ENCODE data around the gene SP1. TPM values are rescaled to one million over a fixed set of nuclear protein-coding genes. Genes with fewer than 3 reads are reported as not detected.

The SP1 gene
- total RNA-seq, 1 experiment from 2014 or later, result 81.0 TPM

DNA sequence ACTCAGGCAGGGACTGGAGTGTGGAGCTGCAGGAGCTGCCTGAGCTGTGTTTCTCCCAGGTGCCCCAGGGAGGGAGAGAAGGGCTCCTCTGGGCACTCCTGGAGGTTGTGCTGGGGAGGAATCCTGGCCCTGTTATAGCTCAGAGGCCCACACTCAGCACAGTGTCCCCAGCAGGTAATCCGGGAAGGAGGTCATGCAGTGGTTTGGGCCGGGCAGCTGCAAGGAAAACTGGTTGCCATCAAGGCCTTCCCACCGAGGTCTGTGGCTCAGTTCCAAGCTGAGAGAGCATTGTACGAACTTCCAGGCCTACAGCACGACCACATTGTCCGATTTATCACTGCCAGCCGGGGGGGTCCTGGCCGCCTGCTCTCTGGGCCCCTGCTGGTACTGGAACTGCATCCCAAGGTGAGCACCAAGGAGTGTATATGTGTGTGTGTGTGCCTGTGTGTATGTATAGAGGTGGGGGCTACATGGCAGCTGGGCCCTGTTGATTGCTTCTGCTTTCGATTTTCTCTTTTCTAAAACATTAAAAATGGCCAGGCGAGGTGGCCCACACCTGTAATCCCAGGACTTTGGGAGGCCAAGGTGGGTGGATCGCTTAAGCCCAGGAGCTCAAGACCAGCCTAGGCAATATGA, 45.7 kb downstream of the SP1 start:
- ChIA-PET CTCF (interaction anchor here (0.6 to 1.7 kb wide), 2 partner anchors 73 to 82 kb away, joined by 3 to 7 read pairs; no protein-coding TSS in a partner anchor), POLR2A (no interaction called here)
- no peaks in the 10 kb centered on the region for H3K36me3 ChIP-seq (ENCODE audit: control insufficient read depth, insufficient read depth, low read length)
- H3K4me1 ChIP-seq (ENCODE audit: control insufficient read depth, insufficient read depth, low read length), result peaks cover 8% of the 10 kb centered on the region
- H3K27me3 ChIP-seq (ENCODE audit: control insufficient read depth, insufficient read depth, low read length), result no peaks in the 10 kb centered on the region
- no TSS peak for BruUV-seq (replicated peaks)
- no peaks in the 10 kb centered on the region for H3K9me3 ChIP-seq (ENCODE audit: control insufficient read depth, insufficient read depth, low read depth, low read length)
- TF ChIP-seq SIN3A (IDR thresholded peaks at IDR 0.05; ENCODE audit: borderline replicate concordance, insufficient read depth, low read depth, low read length) (no peak), POLR2AphosphoS5 (IDR thresholded peaks at IDR 0.05; ENCODE audit: low read depth, low read length) (no peak), TCF7L2 (IDR thresholded peaks at IDR 0.05; ENCODE audit: low read depth, low read length) (no peak)
- TF ChIP-seq, protein P1, sequence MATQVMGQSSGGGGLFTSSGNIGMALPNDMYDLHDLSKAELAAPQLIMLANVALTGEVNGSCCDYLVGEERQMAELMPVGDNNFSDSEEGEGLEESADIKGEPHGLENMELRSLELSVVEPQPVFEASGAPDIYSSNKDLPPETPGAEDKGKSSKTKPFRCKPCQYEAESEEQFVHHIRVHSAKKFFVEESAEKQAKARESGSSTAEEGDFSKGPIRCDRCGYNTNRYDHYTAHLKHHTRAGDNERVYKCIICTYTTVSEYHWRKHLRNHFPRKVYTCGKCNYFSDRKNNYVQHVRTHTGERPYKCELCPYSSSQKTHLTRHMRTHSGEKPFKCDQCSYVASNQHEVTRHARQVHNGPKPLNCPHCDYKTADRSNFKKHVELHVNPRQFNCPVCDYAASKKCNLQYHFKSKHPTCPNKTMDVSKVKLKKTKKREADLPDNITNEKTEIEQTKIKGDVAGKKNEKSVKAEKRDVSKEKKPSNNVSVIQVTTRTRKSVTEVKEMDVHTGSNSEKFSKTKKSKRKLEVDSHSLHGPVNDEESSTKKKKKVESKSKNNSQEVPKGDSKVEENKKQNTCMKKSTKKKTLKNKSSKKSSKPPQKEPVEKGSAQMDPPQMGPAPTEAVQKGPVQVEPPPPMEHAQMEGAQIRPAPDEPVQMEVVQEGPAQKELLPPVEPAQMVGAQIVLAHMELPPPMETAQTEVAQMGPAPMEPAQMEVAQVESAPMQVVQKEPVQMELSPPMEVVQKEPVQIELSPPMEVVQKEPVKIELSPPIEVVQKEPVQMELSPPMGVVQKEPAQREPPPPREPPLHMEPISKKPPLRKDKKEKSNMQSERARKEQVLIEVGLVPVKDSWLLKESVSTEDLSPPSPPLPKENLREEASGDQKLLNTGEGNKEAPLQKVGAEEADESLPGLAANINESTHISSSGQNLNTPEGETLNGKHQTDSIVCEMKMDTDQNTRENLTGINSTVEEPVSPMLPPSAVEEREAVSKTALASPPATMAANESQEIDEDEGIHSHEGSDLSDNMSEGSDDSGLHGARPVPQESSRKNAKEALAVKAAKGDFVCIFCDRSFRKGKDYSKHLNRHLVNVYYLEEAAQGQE (IDR thresholded peaks at IDR 0.05; ENCODE audit: insufficient read depth in 1 of 2, low read depth in 2 of 2, low read length in 1 of 2), result no peak
- TF ChIP-seq, protein P2, sequence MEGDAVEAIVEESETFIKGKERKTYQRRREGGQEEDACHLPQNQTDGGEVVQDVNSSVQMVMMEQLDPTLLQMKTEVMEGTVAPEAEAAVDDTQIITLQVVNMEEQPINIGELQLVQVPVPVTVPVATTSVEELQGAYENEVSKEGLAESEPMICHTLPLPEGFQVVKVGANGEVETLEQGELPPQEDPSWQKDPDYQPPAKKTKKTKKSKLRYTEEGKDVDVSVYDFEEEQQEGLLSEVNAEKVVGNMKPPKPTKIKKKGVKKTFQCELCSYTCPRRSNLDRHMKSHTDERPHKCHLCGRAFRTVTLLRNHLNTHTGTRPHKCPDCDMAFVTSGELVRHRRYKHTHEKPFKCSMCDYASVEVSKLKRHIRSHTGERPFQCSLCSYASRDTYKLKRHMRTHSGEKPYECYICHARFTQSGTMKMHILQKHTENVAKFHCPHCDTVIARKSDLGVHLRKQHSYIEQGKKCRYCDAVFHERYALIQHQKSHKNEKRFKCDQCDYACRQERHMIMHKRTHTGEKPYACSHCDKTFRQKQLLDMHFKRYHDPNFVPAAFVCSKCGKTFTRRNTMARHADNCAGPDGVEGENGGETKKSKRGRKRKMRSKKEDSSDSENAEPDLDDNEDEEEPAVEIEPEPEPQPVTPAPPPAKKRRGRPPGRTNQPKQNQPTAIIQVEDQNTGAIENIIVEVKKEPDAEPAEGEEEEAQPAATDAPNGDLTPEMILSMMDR (IDR thresholded peaks at IDR 0.05), result no peak
- DNase-seq (ENCODE audit: low read depth, low spot score), result no peak
- ATAC-seq, result no peak
- intact Hi-C loops (cut with micrococcal nuclease; ENCODE audit: unreplicated experiment) (no loop called here), in situ Hi-C loops (cut with HindIII; ENCODE audit: low pct_unique_long_range_greater_than_20kb, low sequenced_read_pairs) (no loop called here)
- no peak overlapping the region for H3K27ac ChIP-seq (ENCODE audit: low read length)
- H3K4me3 ChIP-seq (ENCODE audit: low read depth in 2 of 2, low read length in 2 of 2), result no peak overlapping the region

DNA sequence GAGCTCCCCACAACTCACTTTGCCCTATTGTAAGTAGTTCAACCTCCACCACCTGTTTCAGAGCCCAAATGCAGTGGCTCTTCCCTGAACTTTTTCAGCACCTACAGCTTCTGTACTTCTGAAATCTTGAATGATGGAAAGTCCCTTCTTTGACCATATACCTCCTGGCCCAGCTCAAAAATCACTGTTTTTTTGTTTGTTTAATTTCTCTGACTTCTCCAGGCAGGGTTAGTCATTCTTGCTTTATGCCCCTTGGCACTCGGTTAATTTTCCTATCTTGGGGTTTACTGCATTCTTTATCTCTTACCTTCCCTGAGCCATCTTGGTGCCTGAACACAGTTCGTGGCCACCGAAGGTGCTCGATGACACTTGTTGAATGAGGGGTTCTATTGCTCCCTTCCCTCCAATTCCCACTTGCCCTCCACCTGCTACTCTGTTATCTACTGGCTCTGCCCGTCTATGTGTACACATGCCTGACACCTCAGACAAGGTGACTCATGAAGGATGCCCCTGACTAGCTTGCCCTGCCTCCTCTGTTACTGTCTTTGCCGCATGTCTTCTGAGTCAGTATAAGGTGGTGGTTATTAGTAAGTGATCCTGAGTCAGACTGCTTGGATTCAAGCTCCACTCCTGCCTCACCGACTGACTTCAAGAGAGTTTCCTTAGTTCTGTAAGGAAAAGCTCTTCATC, 48.1 kb downstream of the SP1 start:
- no peaks in the 10 kb centered on the region for H3K9me3 ChIP-seq (ENCODE audit: control insufficient read depth, insufficient read depth, low read depth, low read length)
- H3K27ac ChIP-seq (ENCODE audit: low read length), result no peak overlapping the region
- ChIA-PET POLR2A (interaction anchor here (0.7 to 0.9 kb wide), 2 partner anchors 8 to 50 kb away, joined by 3 read pairs; no protein-coding TSS in a partner anchor), CTCF (interaction anchor here (1.9 kb wide), 1 partner anchor 76 kb away, joined by 6 read pairs; no protein-coding TSS in a partner anchor)
- H3K36me3 ChIP-seq (ENCODE audit: control insufficient read depth, insufficient read depth, low read length), result no peaks in the 10 kb centered on the region
- BruUV-seq (replicated peaks), result no TSS peak
- ATAC-seq (peak; percentile 88), DNase-seq (ENCODE audit: low read depth, low spot score) (peak; percentile 96)
- in situ Hi-C loops (cut with HindIII; ENCODE audit: low pct_unique_long_range_greater_than_20kb, low sequenced_read_pairs), result no loop called here
- TF ChIP-seq SIN3A (IDR thresholded peaks at IDR 0.05; ENCODE audit: borderline replicate concordance, insufficient read depth, low read depth, low read length) (no peak), POLR2AphosphoS5 (IDR thresholded peaks at IDR 0.05; ENCODE audit: low read depth, low read length) (no peak)
- TF ChIP-seq, protein P1 (IDR thresholded peaks at IDR 0.05; ENCODE audit: insufficient read depth in 1 of 2, low read depth in 2 of 2, low read length in 1 of 2), result no peak
- TF ChIP-seq, protein P2 (IDR thresholded peaks at IDR 0.05), result no peak
- intact Hi-C loops (cut with micrococcal nuclease; ENCODE audit: unreplicated experiment), result no loop called here
- H3K27me3 ChIP-seq (ENCODE audit: control insufficient read depth, insufficient read depth, low read length), result no peaks in the 10 kb centered on the region
- no peak overlapping the region for H3K4me3 ChIP-seq (ENCODE audit: low read depth in 2 of 2, low read length in 2 of 2)
- H3K4me1 ChIP-seq (ENCODE audit: control insufficient read depth, insufficient read depth, low read length), result peaks cover 6% of the 10 kb centered on the region; the same call in 1 of the 2 replicates
